ENCODE results near the gene OR52B4. TPM values are rescaled to one million over a fixed set of nuclear protein-coding genes. Genes with fewer than 3 reads are reported as not detected.
A peak's percentile ranks its signal among the peaks of the same experiment; 100 is the strongest.
"Not testable (repeated sequence)": the region's sequence is repeated elsewhere in the genome, so short reads cannot be mapped to it uniquely, and the experiment has no call there.

Gene OR52B4
- not detected for total RNA-seq

DNA sequence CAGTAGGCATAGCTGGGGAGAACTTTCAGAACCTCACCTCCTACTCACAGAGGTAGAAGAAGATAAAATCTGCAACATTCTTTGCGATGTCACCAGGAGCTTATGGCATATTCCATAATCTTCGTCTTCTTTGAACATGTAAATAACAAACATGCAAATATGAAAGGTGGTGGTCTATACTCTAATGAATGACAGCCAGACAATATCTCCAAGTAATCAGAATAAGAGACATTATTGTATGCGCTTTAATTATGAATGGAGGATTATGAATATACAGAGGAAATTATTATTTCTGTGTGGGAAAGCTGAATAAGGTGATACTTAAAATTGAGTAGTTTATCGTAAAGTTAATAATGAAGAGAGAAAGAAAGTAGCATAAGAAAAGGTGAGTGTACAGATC lies at the start of gene OR52B4:
OR52B4 (minus strand) TSS at position 101 of the 400 bp plus-strand sequence; CDS start at position 10, 91 bp downstream.
- DNase-seq: no peak

DNA sequence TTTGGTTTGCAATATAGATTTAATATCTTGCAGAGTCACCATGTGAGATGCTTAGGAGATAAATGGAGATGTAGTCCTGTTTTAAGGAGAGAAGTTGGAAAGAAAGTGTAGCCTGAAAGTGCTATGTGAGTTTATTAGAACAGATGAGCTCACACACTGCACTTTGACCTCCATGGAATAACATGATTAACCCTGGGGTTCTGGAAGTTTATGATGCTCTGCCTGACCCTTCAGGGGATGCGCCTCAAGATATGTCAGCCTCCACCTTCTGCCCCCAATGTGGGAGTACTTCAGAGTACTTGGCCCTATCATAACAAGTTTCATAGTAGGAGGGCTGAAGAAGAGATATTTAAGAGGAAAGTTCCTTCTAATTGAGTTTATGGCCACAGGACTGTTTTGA lies 48.6 kb upstream of the OR52B4 start:
- no peak for DNase-seq

DNA sequence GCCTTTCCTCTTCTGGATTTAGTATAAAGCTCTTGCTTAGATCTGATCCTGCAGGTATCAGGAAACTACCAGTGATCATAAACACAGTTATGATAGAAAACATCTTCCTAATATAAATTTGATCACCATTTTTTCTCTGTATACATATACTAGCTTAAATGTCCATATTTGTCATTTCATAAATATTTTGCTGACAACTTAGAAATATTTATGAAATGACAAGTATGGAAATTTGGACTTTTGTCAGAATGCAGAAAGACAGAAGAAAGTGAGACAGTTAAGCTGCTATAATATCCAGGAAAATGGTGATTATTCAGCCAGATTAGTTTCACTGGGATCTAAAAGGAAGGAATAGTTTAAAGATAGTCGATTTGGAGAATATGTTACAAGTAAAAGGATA lies 48.1 kb upstream of the OR52B4 start:
- no peak for DNase-seq

DNA sequence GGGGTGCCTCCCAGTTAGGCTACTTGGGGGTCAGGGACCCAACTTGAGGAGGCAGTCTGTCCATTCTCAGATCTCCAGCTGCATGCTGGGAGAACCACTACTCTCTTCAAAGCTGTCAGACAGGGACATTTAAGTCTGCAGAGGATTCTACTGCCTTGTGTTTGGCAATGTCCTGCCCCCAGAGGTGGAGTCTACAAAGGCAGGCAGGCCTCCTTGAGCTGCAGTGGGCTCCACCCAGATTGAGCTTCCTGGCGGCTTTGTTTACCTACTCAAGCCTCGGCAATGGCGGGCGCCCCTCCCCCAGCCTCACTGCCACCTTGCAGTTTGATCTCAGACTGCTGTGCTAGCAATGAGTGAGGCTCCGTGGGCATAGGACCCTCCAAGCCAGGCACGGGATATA lies 38.0 kb upstream of the OR52B4 start:
- DNase-seq: not testable (repeated sequence)

DNA sequence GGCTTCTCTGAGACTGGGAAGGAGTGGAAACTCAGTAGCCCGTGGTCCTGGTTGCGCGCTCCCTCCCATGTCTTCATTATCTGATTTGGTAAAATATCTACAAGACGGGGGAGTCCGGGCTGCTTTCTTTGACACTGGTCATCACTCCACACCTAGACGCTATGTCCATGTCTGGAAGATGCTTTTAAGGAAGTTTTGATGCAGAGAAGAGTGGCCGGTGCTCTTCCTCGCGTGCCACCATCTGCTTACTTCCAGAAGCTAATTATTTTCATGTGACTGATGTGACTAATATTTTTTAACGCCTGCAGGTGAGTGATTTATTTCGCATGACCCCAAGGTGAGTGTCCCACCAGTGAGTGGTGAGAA lies 25.7 kb upstream of the OR52B4 start:
- DNase-seq: no peak

DNA sequence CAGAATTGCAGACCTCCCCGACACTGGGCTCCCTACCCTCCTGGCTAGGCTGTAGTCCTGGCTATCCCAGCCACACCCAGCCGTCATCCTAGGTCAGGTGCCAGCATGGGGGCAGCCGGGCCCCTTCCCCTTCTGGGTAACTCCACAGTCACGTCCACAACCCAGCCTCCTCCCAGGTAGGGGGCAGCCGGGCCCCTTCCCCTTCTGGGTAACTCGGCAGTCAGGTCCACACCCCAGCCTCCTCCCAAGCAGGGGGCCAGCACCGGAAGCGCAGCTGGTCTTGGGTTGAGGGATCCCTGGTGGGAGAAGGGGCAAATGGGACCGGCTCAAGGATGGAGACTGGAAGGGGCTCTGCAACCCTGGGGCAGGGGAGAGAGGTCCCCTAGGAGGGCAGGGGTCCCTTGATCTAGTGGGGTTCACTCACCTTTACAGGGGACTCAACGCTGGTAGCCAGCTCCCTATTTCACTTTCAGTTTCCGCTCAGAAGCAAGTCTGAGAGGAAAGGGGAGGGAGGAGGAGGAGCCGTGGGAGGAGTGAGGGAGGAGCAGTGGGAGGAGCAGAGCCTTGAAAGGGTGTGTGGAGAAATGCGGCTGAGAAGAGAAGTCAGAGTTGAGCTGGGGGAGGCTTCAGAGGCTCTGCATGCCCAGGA lies 25.1 kb upstream of the OR52B4 start, which contains the start of gene TRIM21:
TRIM21 (minus strand) TSS at position 494 of the 649 bp plus-strand sequence. CDS start 3,293 bp downstream, outside the sequence.
- DNase-seq: peak; percentile 36

DNA sequence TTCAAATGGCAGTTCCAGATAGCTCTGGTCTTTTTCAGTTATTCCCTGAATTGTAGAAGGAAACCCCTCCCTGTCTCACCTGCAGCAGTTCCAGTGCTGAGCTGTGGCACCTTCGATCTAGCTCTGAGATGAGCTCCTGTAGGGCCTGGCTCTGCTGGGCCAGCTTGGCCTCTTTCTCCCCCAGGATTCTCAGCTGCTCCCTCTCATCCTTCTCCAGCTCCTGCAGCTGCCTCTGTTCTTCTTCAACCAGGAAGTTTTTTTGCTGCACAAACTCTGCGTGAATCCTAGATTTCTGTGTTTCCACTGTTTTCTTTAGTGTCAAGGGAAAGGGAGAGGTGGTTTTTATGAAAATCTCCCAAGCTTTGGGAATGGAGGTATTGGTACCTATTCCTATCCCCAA lies 20.0 kb upstream of the OR52B4 start:
- no peak for DNase-seq

DNA sequence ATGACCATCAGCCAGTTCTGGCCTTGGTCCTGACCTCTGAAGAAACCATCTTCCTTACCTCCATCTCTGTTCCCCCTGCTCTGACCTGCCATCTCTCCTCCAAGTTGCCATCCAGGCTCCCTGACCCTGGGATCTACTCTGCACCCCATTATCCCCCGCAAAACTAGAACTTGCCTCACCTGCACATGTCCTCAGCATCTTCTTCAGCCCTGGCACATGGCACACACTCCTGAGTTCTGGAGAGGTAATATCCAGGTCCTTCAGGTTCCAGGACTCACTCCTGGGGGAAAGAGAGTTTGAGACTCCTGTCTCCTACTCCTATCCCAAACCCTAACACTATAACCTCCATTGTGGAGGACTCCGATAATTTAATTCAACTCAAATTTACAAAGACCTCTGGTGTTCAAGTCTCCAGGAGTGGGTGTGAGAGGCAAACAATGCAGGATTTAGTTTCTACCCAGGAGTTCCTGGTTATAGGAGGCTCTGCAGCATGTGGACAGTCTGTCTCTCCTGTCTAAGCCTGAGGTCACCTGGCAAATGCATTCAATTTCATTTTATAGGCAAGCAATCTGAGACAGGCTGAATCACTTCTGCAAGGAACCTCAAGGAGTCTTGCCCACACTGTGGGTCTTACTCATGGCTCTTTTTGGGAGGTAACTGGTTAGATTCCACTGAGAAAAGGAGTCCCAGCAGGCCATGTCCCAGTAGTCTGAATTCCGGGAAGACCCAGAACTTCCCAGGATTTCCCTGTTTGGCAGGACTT lies 18.0 kb upstream of the OR52B4 start:
- no peak for DNase-seq

DNA sequence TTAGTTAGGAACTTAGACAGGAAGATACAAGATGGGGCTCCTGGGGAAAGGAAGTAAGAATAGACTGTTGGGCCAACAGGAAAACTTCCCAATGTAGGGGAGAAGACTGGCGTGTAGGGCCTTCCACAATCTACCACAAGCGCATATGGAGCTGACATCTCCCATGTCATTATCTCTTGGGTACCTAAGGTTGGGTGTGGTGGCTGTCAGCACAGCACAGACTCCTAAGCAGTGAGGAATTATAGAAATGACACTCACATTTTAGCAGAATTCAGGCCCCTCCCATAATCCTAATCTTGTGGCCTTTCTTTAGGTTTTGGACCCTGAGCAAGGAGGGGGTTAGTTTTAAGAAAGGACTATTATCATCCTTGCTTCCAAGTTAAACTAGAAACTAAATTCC lies 13.7 kb upstream of the OR52B4 start:
- no peak for DNase-seq

DNA sequence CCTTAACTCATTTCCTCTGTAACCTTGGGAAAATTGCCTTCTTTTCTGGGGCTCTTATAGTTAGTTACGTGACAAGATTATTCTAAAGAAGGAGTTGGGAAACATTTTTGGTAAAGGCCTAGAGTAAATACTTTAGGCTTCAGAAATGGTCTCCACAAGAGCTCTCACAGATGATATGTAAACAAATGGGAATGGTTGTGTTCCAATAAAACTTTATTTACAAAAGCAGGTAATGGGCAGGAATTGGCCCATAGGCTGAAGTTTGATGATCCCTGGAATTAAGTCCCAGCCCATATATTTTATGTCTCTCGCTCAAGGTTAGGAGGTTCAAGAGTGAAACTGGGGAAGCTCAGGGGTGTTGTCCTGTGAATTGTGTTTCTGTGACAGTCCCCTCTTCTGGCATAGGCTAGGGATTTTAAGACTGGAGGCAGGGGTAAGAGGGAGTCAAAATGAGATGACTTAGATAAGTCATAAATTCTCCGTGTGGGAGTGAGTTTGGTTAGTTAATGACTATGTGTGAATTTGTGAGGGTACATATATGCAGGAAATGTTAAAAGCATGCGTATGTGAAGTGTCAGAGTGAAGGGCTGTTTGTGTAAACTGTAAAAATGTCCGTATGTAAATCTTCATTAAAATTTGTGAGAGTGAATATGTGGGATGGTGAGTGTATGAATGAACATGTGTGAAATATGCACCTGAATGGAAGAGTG lies 7.4 kb upstream of the OR52B4 start:
- DNase-seq: no peak

DNA sequence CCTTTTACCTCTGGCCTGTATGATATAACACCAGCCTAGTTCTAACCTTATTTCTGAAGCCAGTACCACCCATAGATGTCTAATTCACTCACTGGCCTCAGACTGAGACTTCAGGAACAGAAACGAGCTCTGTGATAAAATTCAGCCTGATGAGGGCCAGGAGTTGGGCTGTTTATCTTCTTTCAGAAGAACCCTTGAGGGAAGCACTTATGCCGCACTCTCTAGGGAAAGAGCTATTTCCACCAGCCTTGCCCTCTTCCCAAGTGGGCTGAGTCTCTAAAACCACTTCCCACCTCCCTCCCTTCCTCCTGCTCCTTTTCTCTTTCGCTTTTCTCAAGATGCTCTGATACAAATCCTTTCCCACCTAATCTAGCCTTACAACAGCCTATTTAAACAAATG lies 2.0 kb upstream of the OR52B4 start:
- no peak for DNase-seq

DNA sequence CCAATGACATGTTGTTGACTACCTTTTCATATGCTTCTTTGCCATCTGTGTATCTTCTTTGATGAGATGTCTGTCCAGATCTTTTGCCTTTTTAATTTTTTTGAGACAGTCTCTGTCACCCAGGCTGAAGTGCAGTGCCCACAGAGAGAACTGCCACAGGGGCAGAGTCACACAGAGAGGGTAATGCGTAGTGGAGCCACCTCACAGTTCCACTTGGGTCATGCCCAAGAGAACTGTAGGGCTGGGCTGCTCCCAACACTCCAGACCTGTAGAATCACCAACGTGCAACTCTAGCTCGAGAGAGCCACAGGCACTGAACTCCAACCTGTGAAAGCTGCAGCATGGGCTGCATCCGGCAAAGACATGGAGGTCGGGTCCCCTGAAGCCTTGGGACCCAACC lies 20.0 kb downstream of the OR52B4 start:
- DNase-seq: not testable (repeated sequence)

DNA sequence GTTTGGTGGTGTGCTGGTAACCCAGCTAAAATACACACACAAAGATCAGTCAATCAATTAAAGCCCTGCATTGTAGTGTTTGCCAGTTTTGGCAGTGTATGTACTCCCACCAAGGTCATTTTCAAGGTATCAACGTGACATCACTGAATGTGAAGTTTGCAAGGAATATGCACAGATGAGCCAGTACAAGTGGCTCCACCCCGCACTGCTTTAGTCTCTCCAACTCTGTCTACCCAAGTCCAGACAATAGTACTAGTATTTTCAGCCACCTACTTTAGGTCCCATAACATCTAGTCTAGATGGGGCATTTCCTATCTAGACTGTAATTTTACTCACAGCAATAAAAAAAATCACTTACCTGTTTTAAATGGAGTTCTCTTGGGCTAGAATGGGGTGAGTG lies 22.8 kb downstream of the OR52B4 start:
- not testable (repeated sequence) for DNase-seq

DNA sequence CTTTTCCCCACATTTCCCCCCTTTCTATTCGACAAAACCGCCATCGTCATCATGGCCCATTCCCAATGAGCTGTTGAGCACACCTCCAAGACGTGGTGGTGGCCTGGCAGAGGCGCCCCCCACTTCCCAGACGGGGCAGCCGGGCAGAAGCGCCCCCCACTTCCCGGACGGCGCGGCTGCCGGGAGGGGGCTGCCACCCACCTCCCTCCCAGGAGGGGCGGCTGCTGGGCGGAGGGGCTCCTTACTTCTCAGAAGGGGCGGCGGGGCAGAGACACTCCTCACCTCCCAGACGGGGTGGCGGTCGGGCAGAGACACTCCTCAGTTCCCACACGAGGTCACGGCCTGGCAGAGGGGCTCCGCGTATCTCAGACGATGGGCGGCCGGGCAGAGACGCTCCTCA lies 33.8 kb downstream of the OR52B4 start:
- not testable (repeated sequence) for DNase-seq

Other genes starting within 250 kb of the OR52B4 start
- gene TRIM21, start 25.3 kb upstream of the OR52B4 start, total RNA-seq: 6.6 TPM
- not detected for gene OR52K2, start 80.9 kb upstream of the OR52B4 start, total RNA-seq
- not detected for gene OR52K1, start 114.3 kb upstream of the OR52B4 start, total RNA-seq
- gene OR52M1, start 176.8 kb upstream of the OR52B4 start, total RNA-seq: not detected
- not detected for gene OR52I2, start 213.4 kb upstream of the OR52B4 start, total RNA-seq
- not detected for gene OR52I1, start 225.7 kb upstream of the OR52B4 start, total RNA-seq
- gene TRIM68, start 239.8 kb upstream of the OR52B4 start, total RNA-seq: 10.8 TPM

Measured in occipital lobe (tissue), 2 donors.